ENCODE results near the gene RDX. TPM values are rescaled to one million over a fixed set of nuclear protein-coding genes. Genes with fewer than 3 reads are reported as not detected.
"Not testable (repeated sequence)": the region's sequence is repeated elsewhere in the genome, so short reads cannot be mapped to it uniquely, and the experiment has no call there.

RDX gene
- total RNA-seq, 1 donor from 2014 or later = 27.9 TPM

DNA sequence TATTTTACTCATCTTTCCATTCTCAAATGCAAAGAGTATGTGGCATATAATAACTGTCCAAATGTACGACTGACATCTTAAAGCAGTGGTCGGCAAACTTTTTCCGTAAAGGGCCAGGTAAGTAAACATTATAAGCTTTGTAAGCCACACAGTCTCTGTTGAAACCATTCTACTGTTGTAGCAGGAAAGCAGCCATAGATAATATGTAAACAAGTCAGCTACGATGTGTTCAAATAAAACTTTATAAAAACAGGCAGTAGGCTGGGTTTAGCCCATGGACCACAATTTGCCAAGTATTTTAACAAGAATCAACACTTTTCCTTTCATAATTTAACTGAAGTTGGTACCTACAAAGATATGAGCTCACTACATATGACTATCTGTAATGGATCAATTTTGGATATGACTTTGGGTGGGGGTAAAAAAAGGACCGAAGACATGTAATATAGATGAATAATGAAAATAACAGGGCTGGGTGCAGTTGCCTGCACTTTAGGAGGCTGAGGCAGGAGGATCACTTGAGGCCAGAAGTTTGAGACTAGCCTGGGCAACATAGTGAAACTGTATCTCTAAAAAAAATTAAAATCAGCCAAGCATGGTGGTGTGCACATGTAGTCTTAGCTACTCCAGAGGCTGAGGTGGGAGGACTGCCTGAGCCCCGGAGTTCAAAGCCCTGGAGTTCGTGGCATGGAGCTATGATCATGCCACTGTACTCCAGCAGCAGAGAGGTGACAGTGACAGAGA, 5.7 kb downstream of the RDX start:
- Mint-ChIP-seq H3K27me3 (no peaks in the 10 kb centered on the region), H3K9me3 (no peaks in the 10 kb centered on the region), H3K36me3 (ENCODE audit: low read depth) (peaks cover 3% of the 10 kb centered on the region), H3K4me3 (no peak overlapping the region), H3K27ac (no peak overlapping the region), H3K4me1 (peaks cover 34% of the 10 kb centered on the region)
- TF ChIP-seq, protein P1, sequence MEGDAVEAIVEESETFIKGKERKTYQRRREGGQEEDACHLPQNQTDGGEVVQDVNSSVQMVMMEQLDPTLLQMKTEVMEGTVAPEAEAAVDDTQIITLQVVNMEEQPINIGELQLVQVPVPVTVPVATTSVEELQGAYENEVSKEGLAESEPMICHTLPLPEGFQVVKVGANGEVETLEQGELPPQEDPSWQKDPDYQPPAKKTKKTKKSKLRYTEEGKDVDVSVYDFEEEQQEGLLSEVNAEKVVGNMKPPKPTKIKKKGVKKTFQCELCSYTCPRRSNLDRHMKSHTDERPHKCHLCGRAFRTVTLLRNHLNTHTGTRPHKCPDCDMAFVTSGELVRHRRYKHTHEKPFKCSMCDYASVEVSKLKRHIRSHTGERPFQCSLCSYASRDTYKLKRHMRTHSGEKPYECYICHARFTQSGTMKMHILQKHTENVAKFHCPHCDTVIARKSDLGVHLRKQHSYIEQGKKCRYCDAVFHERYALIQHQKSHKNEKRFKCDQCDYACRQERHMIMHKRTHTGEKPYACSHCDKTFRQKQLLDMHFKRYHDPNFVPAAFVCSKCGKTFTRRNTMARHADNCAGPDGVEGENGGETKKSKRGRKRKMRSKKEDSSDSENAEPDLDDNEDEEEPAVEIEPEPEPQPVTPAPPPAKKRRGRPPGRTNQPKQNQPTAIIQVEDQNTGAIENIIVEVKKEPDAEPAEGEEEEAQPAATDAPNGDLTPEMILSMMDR (IDR thresholded peaks at IDR 0.05) = no peak
- intact Hi-C loops (cut with micrococcal nuclease) = no loop called here
- ChIA-PET CTCF (no interaction called here), POLR2A (no interaction called here)
- DNase-seq (no peak), ATAC-seq (ENCODE audit: low read depth) (no peak)

GRCh38 chr11:110289472-110289871, 6.9 kb downstream of the RDX start:
- no peaks in the 10 kb centered on the region for H3K27me3 Mint-ChIP-seq
- TF ChIP-seq, protein P1 (IDR thresholded peaks at IDR 0.05) = no peak
- CTCF ChIA-PET = interaction anchor here (1.1 kb wide), 1 partner anchor 10 kb away, joined by 3 read pairs; no protein-coding TSS in a partner anchor

GRCh38 chr11:110287537-110287936, 8.9 kb downstream of the RDX start:
- POLR2A ChIA-PET = no interaction called here
- DNase-seq (no peak), ATAC-seq (ENCODE audit: low read depth) (no peak)

More at GRCh38 chr11:110289472-110289871, 6.9 kb downstream of the RDX start:
- ATAC-seq (ENCODE audit: low read depth) = no peak
- peaks cover 22% of the 10 kb centered on the region for H3K4me1 Mint-ChIP-seq
- POLR2A ChIA-PET = no interaction called here
- H3K4me3 Mint-ChIP-seq = no peak overlapping the region
- no peak for DNase-seq
- no peaks in the 10 kb centered on the region for H3K9me3 Mint-ChIP-seq
- H3K36me3 Mint-ChIP-seq (ENCODE audit: low read depth) = no peaks in the 10 kb centered on the region
- intact Hi-C loops (cut with micrococcal nuclease) = no loop called here
- H3K27ac Mint-ChIP-seq = no peak overlapping the region

DNA sequence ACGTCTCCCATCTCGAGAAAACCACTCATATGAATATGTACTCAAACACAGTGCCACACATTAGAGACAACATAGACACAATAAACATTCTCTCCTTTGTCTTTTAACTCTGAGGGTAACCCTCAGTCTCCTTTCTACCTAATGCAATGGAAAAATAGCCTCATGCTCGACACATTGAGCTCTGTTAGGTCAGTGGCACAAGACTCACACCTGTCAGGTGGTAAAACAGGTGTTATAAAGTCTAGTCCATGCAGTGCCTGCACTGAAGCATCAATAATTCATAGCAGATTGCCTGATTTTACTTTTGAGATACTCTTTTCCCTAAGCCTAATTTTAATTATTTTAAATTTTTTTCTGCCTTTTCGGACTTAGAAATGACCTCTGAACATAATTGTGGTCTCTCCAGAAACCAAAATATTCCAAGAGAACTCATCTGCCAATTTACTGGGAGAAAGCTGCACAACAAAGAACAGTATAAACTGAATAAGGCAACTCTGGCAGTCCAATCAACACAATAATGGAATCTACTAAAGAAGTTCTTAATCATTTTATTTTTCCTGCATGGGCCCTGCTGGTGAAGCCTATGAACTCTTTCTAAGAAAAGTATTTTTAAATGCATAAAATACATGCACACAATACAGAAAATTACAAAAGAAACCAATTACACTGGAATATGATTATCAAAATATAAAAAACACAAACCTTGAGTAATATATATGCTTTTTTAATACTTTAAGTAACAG, 9.9 kb downstream of the RDX start:
- intact Hi-C loops (cut with micrococcal nuclease) = no loop called here
- no peaks in the 10 kb centered on the region for H3K36me3 Mint-ChIP-seq (ENCODE audit: low read depth)
- POLR2A ChIA-PET = no interaction called here
- ATAC-seq (ENCODE audit: low read depth) (no peak), DNase-seq (no peak)
- H3K4me3 Mint-ChIP-seq = no peak overlapping the region
- no peaks in the 10 kb centered on the region for H3K27me3 Mint-ChIP-seq
- no peak overlapping the region for H3K27ac Mint-ChIP-seq
- CTCF ChIA-PET = no interaction called here
- peaks cover 14% of the 10 kb centered on the region for H3K4me1 Mint-ChIP-seq
- H3K9me3 Mint-ChIP-seq = no peaks in the 10 kb centered on the region
- TF ChIP-seq, protein P1 (IDR thresholded peaks at IDR 0.05) = no peak

More at GRCh38 chr11:110287537-110287936, 8.9 kb downstream of the RDX start:
- CTCF ChIA-PET = no interaction called here
- Mint-ChIP-seq H3K36me3 (ENCODE audit: low read depth) (no peaks in the 10 kb centered on the region), H3K4me1 (peaks cover 14% of the 10 kb centered on the region), H3K9me3 (no peaks in the 10 kb centered on the region), H3K4me3 (no peak overlapping the region), H3K27ac (no peak overlapping the region), H3K27me3 (no peaks in the 10 kb centered on the region)
- intact Hi-C loops (cut with micrococcal nuclease) = no loop called here
- TF ChIP-seq, protein P1 (IDR thresholded peaks at IDR 0.05) = no peak

- intact Hi-C loops (cut with micrococcal nuclease) = loop anchor here (1.0 kb wide), 1 partner anchor 9 kb away; no protein-coding TSS in a partner anchor
- peaks cover 14% of the 10 kb centered on the region for H3K4me1 Mint-ChIP-seq
- no peak overlapping the region for H3K4me3 Mint-ChIP-seq
- TF ChIP-seq, protein P1 (IDR thresholded peaks at IDR 0.05) = no peak
- H3K27me3 Mint-ChIP-seq = no peaks in the 10 kb centered on the region
- H3K9me3 Mint-ChIP-seq = no peaks in the 10 kb centered on the region
- ATAC-seq (ENCODE audit: low read depth) (no peak), DNase-seq (no peak)
- H3K36me3 Mint-ChIP-seq (ENCODE audit: low read depth) = peaks cover 7% of the 10 kb centered on the region
- H3K27ac Mint-ChIP-seq = no peak overlapping the region
- ChIA-PET CTCF (no interaction called here), POLR2A (interaction anchor here (0.6 kb wide), 1 partner anchor 11 kb away, joined by 5 read pairs; no protein-coding TSS in a partner anchor)
Observed at GRCh38 chr11:110283862-110284261, 12.6 kb downstream of the RDX start.

DNA sequence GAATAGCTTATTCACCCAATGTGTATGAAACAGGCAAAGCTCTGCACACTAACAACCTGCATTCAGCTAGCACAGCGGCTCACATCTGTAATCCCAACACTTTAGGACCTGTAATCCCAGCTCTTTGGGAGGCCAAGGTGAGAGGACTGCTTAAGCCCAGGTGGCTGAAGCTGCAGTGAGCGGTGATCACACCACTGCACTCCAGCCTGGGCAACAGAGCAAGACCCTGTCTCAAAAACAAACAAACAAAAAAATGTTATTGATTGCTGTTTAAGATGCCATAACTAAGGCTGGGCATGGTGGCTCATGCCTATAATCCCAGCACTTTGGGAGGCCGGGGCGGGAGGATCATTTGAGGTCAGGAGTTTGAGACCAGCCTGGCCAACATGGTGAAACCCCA, 15.8 kb downstream of the RDX start:
- H3K9me3 Mint-ChIP-seq; CTCF ChIA-PET; H3K4me1 Mint-ChIP-seq; H3K4me3 Mint-ChIP-seq; intact Hi-C loops (cut with micrococcal nuclease); H3K27me3 Mint-ChIP-seq; H3K27ac Mint-ChIP-seq; DNase-seq; ATAC-seq (ENCODE audit: low read depth): not testable (repeated sequence)
- POLR2A ChIA-PET = interaction anchor here (1.0 kb wide), 1 partner anchor 9 kb away, joined by 3 read pairs; no protein-coding TSS in a partner anchor
- peaks cover 22% of the 10 kb centered on the region for H3K36me3 Mint-ChIP-seq (ENCODE audit: low read depth)

Measured in activated B cell treated with CpG ODN at 0.5 μM for 24 hours (primary cell).